Sigmoid colon (tissue), 7 donors: ENCODE results near the gene SLC26A3. TPM values are rescaled to one million over a fixed set of nuclear protein-coding genes. Genes with fewer than 3 reads are reported as not detected.

Experiments used
- DNase-seq: peaks from one replicate; pipeline ENCODE4 v3.0.0-alpha.2; 2019
- H3K27ac ChIP-seq, 4 donors: fragments of 200-600 bp; sonication (generic); one replicate each; pipeline ENCODE4 v1.5.1; 2016 to 2019; ENCODE audit warnings: mild to moderate bottlenecking in 1 of 4
- H3K27me3 ChIP-seq, 3 donors: fragments of 200-600 bp; sonication (generic); one replicate each; pipeline ENCODE4 v1.5.1; 2019; ENCODE audit warnings: mild to moderate bottlenecking in 1 of 3
- H3K36me3 ChIP-seq, 4 donors: fragments of 200-600 bp; sonication (generic); one replicate each; pipeline ENCODE4 v1.5.1; 2016 to 2019
- H3K4me1 ChIP-seq, 4 donors: fragments of 200-600 bp; sonication (generic); one replicate each; pipeline ENCODE4 v1.5.1; 2017 to 2019
- H3K4me3 ChIP-seq, 4 donors: fragments of 200-600 bp; sonication (generic); one replicate each; pipeline ENCODE4 v1.5.1; 2017 to 2019; ENCODE audit warnings: mild to moderate bottlenecking in 2 of 4, moderate library complexity in 1 of 4
- H3K9me3 ChIP-seq, 4 donors: fragments of 200-600 bp in 3 of 4; sonication (generic) in 3 of 4; one replicate each; pipeline versions ENCODE4 v1.5.1 to v1.6.1; 2013 to 2019
- EP300 ChIP-seq, 4 donors: sonication (generic); formaldehyde crosslinking; IDR thresholded peaks; one replicate each; pipeline ENCODE4 v1.6.1; 2017; ENCODE audit warnings: antibody characterized with exemption in 4 of 4
- POLR2A ChIP-seq, 2 donors: fragments of 450-650 bp; IDR thresholded peaks; one replicate each; pipeline ENCODE4 v1.6.1; 2016; ENCODE audit warnings: antibody characterized with exemption in 2 of 2, mild to moderate bottlenecking in 2 of 2, moderate library complexity in 2 of 2
- POLR2AphosphoS5 ChIP-seq, 4 donors: sonication (generic); formaldehyde crosslinking; IDR thresholded peaks; one replicate each; pipeline ENCODE4 v1.6.1; 2017; ENCODE audit warnings: antibody characterized with exemption in 4 of 4
- WGBS, 2 donors: extraction: QIAGEN DNeasy Blood & Tissue Kit; methylation state at CpG; one replicate each; pipeline ENCODE4 v1.1.7; 2013; 5-methylcytosine and 5-hydroxymethylcytosine counted together
- intact Hi-C: fragments of 100-400 bp; cut with DNase I; formaldehyde crosslinking; loops from one replicate; pipeline ENCODE4 v1.15.1; 2023
- polyA plus RNA-seq, 3 donors: library from polyadenylated mRNA; stranded (reverse); fragments of 200-250 nt; gene quantifications; one replicate each; pipeline ENCODE4 v1.2.3, GENCODE V29; 2013
- total RNA-seq, 4 donors: library from RNA; depleted of rRNA; stranded (reverse); fragments of >200 nt; gene quantifications; one replicate each; pipeline ENCODE4 v1.1.0, GENCODE V29; 2016
- TF ChIP-seq, protein P1 (sequence below), 4 experiments: fragments of 450-650 bp in 3 of 4; fragments of 200-600 bp in 1 of 4; IDR thresholded peaks; one replicate each; pipeline ENCODE4 v1.5.1; 2016 to 2019; ENCODE audit warnings: antibody characterized with exemption in 4 of 4, mild to moderate bottlenecking in 3 of 4, moderate library complexity in 2 of 4
- donor health status: healthy with polysubstance abuse.
- donor health status: Bipolar disorder and iron deficiency.
- donor health status: healthy.

The SLC26A3 gene
- total and polyA plus RNA-seq, 7 donors, result 4.8 to 1,079 (median 12.0) TPM

DNA sequence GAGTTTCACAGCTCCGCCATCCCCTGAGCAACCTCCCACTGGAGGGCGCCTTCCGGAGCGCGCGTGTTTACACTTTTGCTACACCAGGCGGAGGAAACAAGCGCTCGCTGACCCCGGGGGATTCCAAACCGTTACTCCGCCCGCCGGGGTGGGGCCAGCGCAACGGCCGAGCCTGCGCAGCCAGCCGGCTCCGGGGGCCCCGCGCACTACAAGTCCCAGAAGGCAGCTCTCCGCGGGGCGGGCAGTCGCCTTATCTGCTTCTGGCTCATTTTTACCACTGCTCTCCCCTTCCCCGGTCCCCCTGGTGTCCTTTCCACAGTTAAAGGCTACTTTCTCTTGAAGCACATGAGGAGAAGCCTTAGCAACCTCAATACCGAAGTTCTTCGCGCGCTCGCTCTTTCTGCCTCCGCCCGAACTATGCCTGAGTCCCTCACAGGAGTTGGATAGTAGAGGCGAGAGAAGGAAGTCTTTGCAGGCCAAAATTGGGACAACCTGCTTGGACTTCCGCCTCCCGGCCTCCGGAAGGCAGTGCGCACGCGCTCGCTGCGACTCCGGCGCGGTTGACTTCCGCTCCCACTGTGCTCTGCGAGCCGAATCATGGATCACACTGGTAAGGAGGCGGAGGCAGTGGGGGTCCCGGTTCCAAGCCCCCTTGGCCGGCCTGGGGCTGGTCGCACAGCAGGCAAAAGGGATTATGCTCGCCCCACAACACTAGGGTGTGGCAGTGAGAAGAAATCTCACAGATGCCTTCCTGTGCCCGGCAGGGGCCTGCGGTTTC lies 59.3 kb downstream of the SLC26A3 start, which contains the start of gene CBLL1:
TSS of gene CBLL1 (plus strand) at position 576 of the 778 bp plus-strand sequence. CDS start at position 598, 22 bp downstream.
- Histone ChIP-seq H3K36me3 (peaks cover 0 to 2% (median 0%) of the 10 kb centered on the region in 4 donors), H3K4me3 (peak within 1 kb of the TSS; percentile 72 to 91 (median 82)), H3K27me3 (no peaks in the 10 kb centered on the region), H3K9me3 (no peaks in the 10 kb centered on the region), H3K27ac (peak within 1 kb of the TSS; percentile 84 to 97 (median 92)), H3K4me1 (peaks cover 0 to 49% (median 40%) of the 10 kb centered on the region in 4 donors)
- 0% methylated on average over 56 of the region's 56 CpGs for WGBS, 2 donors
- peak; percentile 85 to 93 (median 86) for TF ChIP-seq POLR2AphosphoS5 (IDR thresholded peaks at IDR 0.05)
- no peak for TF ChIP-seq EP300 (IDR thresholded peaks at IDR 0.05)
- TF ChIP-seq, protein P1, sequence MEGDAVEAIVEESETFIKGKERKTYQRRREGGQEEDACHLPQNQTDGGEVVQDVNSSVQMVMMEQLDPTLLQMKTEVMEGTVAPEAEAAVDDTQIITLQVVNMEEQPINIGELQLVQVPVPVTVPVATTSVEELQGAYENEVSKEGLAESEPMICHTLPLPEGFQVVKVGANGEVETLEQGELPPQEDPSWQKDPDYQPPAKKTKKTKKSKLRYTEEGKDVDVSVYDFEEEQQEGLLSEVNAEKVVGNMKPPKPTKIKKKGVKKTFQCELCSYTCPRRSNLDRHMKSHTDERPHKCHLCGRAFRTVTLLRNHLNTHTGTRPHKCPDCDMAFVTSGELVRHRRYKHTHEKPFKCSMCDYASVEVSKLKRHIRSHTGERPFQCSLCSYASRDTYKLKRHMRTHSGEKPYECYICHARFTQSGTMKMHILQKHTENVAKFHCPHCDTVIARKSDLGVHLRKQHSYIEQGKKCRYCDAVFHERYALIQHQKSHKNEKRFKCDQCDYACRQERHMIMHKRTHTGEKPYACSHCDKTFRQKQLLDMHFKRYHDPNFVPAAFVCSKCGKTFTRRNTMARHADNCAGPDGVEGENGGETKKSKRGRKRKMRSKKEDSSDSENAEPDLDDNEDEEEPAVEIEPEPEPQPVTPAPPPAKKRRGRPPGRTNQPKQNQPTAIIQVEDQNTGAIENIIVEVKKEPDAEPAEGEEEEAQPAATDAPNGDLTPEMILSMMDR (IDR thresholded peaks at IDR 0.05), result peak; percentile 52 to 86 (median 74)
- TF ChIP-seq POLR2A (IDR thresholded peaks at IDR 0.05), result peak; percentile 39 to 86
- intact Hi-C loops, result loop anchor here (1.0 to 10.0 kb wide), 5 partner anchors 131 to 576 kb away; partner anchors contain the start of genes COG5, DUS4L, HBP1 and LAMB1
- DNase-seq, result peak; percentile 98

DNA sequence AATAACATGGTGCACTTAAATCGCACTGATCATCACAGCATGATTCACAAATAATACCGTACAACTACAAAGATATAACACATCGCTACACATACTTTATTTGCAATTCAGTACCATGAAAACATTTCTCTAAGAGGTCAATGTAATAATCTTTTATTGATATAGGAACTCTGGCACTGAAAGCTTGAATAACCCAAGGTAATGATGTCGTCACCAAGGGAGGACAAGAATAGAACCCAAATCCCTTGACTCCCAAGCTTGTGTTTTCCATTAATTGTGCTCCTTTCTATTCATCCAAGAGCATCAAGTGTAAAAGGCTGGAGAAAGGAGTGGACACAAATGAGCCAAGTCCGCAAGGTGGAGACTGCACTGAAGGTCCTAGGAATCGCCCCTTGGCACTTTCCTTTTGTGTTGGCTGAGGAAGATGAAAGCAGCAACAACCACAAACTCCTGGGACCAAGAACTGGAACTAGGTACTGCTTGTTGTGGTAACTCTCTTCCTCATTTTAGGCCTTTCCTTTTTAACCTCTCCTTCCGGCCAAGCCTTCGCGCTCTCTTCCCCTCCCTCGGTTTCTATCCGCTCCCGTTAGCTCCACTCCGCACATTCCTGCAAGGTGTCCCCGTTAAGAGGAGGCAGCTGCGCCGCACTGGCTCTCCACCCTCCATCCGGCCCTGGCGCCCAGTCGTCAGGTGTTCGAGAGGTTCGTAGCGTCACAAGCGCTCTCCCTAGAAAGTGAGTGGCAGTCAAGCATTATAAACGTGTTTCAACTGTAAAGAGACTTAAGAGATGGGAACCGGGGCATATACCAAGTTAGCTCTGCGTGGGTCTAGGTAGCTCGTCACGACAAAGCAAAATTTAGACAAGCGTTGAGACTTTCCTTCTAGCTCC lies 60.1 kb downstream of the SLC26A3 start:
- Histone ChIP-seq H3K9me3 (no peaks in the 10 kb centered on the region), H3K27me3 (no peaks in the 10 kb centered on the region), H3K27ac (peak overlapping the region; percentile 84 to 97 (median 92)), H3K4me3 (peak overlapping the region; percentile 72 to 91 (median 82)), H3K4me1 (peaks cover 0 to 43% (median 39%) of the 10 kb centered on the region in 4 donors), H3K36me3 (no peaks in the 10 kb centered on the region)
- peak; percentile 77 for DNase-seq
- intact Hi-C loops, result loop anchor here (1.0 to 10.0 kb wide), 5 partner anchors 131 to 576 kb away; partner anchors contain the start of genes COG5, DUS4L, HBP1 and LAMB1
- WGBS, 2 donors, result 11 to 13% methylated on average over 29 of the region's 29 CpGs
- TF ChIP-seq EP300 (IDR thresholded peaks at IDR 0.05) (no peak), POLR2AphosphoS5 (IDR thresholded peaks at IDR 0.05) (no peak), POLR2A (IDR thresholded peaks at IDR 0.05) (no peak)
- TF ChIP-seq, protein P1 (IDR thresholded peaks at IDR 0.05), result no peak

DNA sequence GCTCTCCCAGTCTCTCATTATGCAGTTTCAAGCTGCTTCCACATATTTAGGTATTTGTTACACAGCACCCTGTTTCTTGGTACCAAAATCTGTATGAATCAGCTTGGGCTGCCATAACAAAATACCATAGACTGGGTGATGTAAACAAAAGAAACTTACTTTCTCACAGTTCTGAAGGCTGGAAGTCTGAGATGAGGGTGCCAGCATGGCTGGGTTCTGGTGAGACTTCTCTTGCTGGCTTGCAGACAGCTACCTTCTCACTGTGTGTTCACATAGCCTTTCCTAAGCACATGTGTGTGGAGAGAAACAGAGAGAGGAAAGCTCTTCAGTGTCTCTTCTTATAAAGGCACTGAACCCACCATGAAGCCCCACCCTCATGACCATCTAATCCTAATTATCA lies 74.7 kb downstream of the SLC26A3 start:
- intact Hi-C loops, result loop anchor here (5.0 to 10.0 kb wide), 2 partner anchors 146 to 563 kb away; partner anchors contain the start of genes BCAP29 and HBP1
- no peak for TF ChIP-seq POLR2AphosphoS5 (IDR thresholded peaks at IDR 0.05)
- TF ChIP-seq, protein P1 (IDR thresholded peaks at IDR 0.05), result no peak
- TF ChIP-seq POLR2A (IDR thresholded peaks at IDR 0.05), result no peak
- no peak for TF ChIP-seq EP300 (IDR thresholded peaks at IDR 0.05)
- no peak for DNase-seq

DNA sequence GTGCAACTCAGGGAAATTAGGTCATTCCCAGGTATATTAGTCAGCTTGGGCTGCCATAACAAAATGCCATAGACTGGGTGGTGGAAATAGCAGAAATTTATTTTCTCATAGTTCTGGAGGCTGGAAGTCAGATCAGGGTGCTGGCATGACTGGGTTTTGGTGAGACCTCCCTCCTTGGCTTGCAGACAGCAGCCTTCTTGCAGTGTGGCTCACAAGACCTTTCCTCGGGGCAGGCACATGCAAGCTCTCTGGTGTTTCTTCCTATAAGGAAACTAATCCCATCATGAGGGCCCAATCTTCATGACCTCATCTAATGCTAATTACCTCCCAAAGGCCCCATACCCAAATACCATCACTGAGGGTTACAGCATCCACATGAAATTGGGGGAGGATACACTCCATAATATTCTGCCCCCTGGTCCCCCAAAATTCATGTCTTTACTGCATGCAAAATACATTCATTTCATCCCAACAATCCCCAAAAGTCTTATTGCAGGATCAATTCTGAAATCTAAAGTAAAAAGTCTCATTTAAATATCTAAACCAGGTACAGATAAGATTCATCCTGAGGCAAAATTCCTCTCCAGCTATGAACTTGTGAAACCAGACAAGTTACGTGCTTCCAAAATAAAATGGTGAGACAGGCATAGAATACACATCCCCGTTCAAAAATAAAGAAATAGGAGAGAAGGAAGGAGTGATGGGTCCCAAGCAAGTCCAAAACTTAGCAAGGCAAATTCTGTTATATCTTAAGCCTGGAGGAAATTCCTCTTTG lies 76.5 kb downstream of the SLC26A3 start:
- Histone ChIP-seq H3K9me3 (no peaks in the 10 kb centered on the region), H3K27me3 (no peaks in the 10 kb centered on the region), H3K36me3 (no peaks in the 10 kb centered on the region), H3K27ac (no peak overlapping the region), H3K4me3 (no peak overlapping the region), H3K4me1 (no peaks in the 10 kb centered on the region)
- TF ChIP-seq, protein P1 (IDR thresholded peaks at IDR 0.05), result no peak
- TF ChIP-seq POLR2AphosphoS5 (IDR thresholded peaks at IDR 0.05), result no peak
- no peak for TF ChIP-seq EP300 (IDR thresholded peaks at IDR 0.05)
- TF ChIP-seq POLR2A (IDR thresholded peaks at IDR 0.05), result no peak
- WGBS, 2 donors, result 73 to 88% methylated on average over 3 of the region's 3 CpGs
- DNase-seq, result no peak
- intact Hi-C loops, result loop anchor here (5.0 to 10.0 kb wide), 2 partner anchors 144 to 562 kb away; partner anchors contain the start of genes BCAP29 and HBP1

More for the DNA sequence above, 74.7 kb downstream of the SLC26A3 start:
- Histone ChIP-seq H3K36me3 (no peaks in the 10 kb centered on the region), H3K4me3 (no peak overlapping the region), H3K27ac (no peak overlapping the region), H3K9me3 (no peaks in the 10 kb centered on the region), H3K4me1 (no peaks in the 10 kb centered on the region), H3K27me3 (no peaks in the 10 kb centered on the region)
